ENCODE results near the gene HIVEP3. TPM values are rescaled to one million over a fixed set of nuclear protein-coding genes. Genes with fewer than 3 reads are reported as not detected.

Gene HIVEP3
- total RNA-seq, 1 experiment from 2014 or later, result 1.4 TPM

DNA sequence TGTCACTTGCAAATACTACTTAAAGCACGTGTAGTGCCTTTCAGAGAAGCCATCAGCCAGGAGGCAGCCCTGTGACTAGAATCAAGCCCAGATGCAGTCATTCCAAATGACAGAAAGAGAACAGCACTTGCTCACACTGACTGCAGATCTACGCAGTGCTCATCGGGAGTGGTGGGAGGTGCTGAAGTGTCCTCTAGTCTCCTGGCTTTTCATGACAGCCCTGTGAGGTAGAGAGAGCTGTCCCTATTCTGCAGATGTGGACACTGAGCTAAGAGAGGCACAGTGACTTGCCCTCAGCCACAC is 371.9 kb downstream of the HIVEP3 start:
- H3K27me3 Mint-ChIP-seq (ENCODE audit: low read depth), result peaks cover 23% of the 10 kb centered on the region
- H4K8ac ChIP-seq (replicated peaks; ENCODE audit: insufficient read length, low read depth, low read length), result no peak overlapping the region
- no peak overlapping the region for H4K5ac ChIP-seq (ENCODE audit: insufficient read length, low read depth, low read length)
- H2AK5ac ChIP-seq (ENCODE audit: insufficient read length, low read length), result no peak overlapping the region
- TF ChIP-seq, protein P1, sequence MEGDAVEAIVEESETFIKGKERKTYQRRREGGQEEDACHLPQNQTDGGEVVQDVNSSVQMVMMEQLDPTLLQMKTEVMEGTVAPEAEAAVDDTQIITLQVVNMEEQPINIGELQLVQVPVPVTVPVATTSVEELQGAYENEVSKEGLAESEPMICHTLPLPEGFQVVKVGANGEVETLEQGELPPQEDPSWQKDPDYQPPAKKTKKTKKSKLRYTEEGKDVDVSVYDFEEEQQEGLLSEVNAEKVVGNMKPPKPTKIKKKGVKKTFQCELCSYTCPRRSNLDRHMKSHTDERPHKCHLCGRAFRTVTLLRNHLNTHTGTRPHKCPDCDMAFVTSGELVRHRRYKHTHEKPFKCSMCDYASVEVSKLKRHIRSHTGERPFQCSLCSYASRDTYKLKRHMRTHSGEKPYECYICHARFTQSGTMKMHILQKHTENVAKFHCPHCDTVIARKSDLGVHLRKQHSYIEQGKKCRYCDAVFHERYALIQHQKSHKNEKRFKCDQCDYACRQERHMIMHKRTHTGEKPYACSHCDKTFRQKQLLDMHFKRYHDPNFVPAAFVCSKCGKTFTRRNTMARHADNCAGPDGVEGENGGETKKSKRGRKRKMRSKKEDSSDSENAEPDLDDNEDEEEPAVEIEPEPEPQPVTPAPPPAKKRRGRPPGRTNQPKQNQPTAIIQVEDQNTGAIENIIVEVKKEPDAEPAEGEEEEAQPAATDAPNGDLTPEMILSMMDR (conservative IDR thresholded peaks at IDR 0.05), result no peak
- H3K4me1 Mint-ChIP-seq, result no peaks in the 10 kb centered on the region
- peaks cover 14 to 19% of the 10 kb centered on the region in 2 experiments for H3K9me3 Mint-ChIP-seq
- no peak overlapping the region for H2BK120ac ChIP-seq (ENCODE audit: low read depth, low read length, poor library complexity, severe bottlenecking)
- no peaks in the 10 kb centered on the region for H4K20me1 ChIP-seq (ENCODE audit: control insufficient read depth, insufficient read depth, insufficient read length)
- H3K9ac ChIP-seq (ENCODE audit: extremely low read depth, insufficient read length, low read length), result no peak overlapping the region
- H2BK20ac ChIP-seq (ENCODE audit: low read depth, low read length, poor library complexity, severe bottlenecking), result no peak overlapping the region
- no peak overlapping the region for H3K56ac ChIP-seq (ENCODE audit: insufficient read length, low read depth, low read length)
- no peak overlapping the region for H2AFZ ChIP-seq (ENCODE audit: low read length)
- no peak overlapping the region for H3K4me2 ChIP-seq (ENCODE audit: insufficient read depth, insufficient read length, low read length)
- H3T11ph ChIP-seq (ENCODE audit: low read length), result no peak overlapping the region
- H3K79me2 ChIP-seq (ENCODE audit: insufficient read depth, low read length), result no peaks in the 10 kb centered on the region
- peaks cover 0 to 10% (median 4%) of the 10 kb centered on the region in 3 experiments; a peak in 3 of 7 replicates for H3K36me3 Mint-ChIP-seq (ENCODE audit: insufficient read depth in 1 of 3, low read depth in 3 of 3)
- H2BK15ac ChIP-seq (ENCODE audit: low read depth, low read length), result no peak overlapping the region
- H3K27me3 ChIP-seq (ENCODE audit: insufficient read depth, low read length), result no peaks in the 10 kb centered on the region
- DNase-seq, result no peak
- peaks cover 6% of the 10 kb centered on the region for H3K9me3 ChIP-seq (ENCODE audit: control insufficient read depth, low read depth, low read length)
- no peak overlapping the region for H3K4me3 Mint-ChIP-seq
- no peak overlapping the region for H3K14ac ChIP-seq (ENCODE audit: insufficient read depth, low read length)
- no peaks in the 10 kb centered on the region for H3K79me1 ChIP-seq (ENCODE audit: insufficient read depth, low read depth, low read length, poor library complexity, severe bottlenecking)
- H2BK5ac ChIP-seq (ENCODE audit: insufficient read length, low read length), result no peak overlapping the region
- no peaks in the 10 kb centered on the region for H3K4me1 ChIP-seq (ENCODE audit: insufficient read depth, low read length)
- H3K23me2 ChIP-seq (ENCODE audit: insufficient read length, low read depth, low read length, poor library complexity, severe bottlenecking), result no peaks in the 10 kb centered on the region
- no peak overlapping the region for H3K4ac ChIP-seq (ENCODE audit: low read depth, low read length)
- no peak overlapping the region for H3K18ac ChIP-seq (ENCODE audit: insufficient read length, low read depth, low read length)
- no CpG with 5 or more reads among the region's 3 CpGs for WGBS (ENCODE audit: extremely low coverage, insufficient read length, low lambda C conversion rate)
- no peak overlapping the region for H2BK12ac ChIP-seq (ENCODE audit: insufficient read length, low read depth, low read length)
- no peak overlapping the region for H4K91ac ChIP-seq (ENCODE audit: insufficient read length, low read depth, low read length)
- no peak overlapping the region; a peak in 1 of 7 replicates for H3K27ac Mint-ChIP-seq
- H3K27ac ChIP-seq (ENCODE audit: insufficient read length, low read depth, low read length), result no peak overlapping the region
- no peak overlapping the region for H3K23ac ChIP-seq (ENCODE audit: insufficient read length, low read depth, low read length)

Data from H9 (cell line).